CD4-positive, CD25-positive, alpha-beta regulatory T cell (primary cell): ENCODE measurements around the gene TSGA10. TPM values are rescaled to one million over a fixed set of nuclear protein-coding genes. Genes with fewer than 3 reads are reported as not detected.
A peak's percentile ranks its signal among the peaks of the same experiment; 100 is the strongest.
"Not testable (repeated sequence)": the region's sequence is repeated elsewhere in the genome, so short reads cannot be mapped to it uniquely, and the experiment has no call there.

Experiments used
- ATAC-seq, 2 donors: fragments of 150-1000 bp; cut with Tn5 transposase; one replicate each; pipeline ENCODE4 v1.10.0; 2021; ENCODE audit warnings: low read depth in 2 of 2, moderate number of reproducible peaks in 2 of 2, moderate library complexity in 1 of 2
- DNase-seq, 3 donors: peaks; one replicate each; pipeline versions ENCODE4 v3.0.0 to v3.0.0-alpha.2; 2012 to 2022; ENCODE audit warnings: mixed read lengths in 1 of 3
- H3K27ac ChIP-seq: one replicate; pipeline ENCODE4 v1.7.0; 2013; ENCODE audit warnings: mild to moderate bottlenecking, low read length; ENCODE audit not compliant: insufficient read depth, poor library complexity, severe bottlenecking
- H3K27me3 ChIP-seq: one replicate; pipeline ENCODE4 v1.7.0; 2013; ENCODE audit warnings: low read length; ENCODE audit not compliant: control insufficient read depth, insufficient read depth
- H3K36me3 ChIP-seq: one replicate; pipeline ENCODE4 v1.7.0; 2013; ENCODE audit warnings: mild to moderate bottlenecking, low read length, moderate library complexity; ENCODE audit not compliant: control insufficient read depth, insufficient read depth
- H3K4me1 ChIP-seq: 2 replicates; pipeline ENCODE4 v1.7.0; 2013; ENCODE audit warnings: mild to moderate bottlenecking, low read length; ENCODE audit not compliant: insufficient read depth, control insufficient read depth, poor library complexity, severe bottlenecking
- H3K4me3 ChIP-seq: one replicate; pipeline ENCODE4 v1.7.0; 2013; ENCODE audit warnings: low read depth, mild to moderate bottlenecking, low read length, moderate library complexity
- H3K9me3 ChIP-seq, 2 experiments: 1 replicate in 1 of 2; 2 replicates in 1 of 2; pipeline ENCODE4 v1.7.0; 2013; ENCODE audit warnings: low read length in 2 of 2, mild to moderate bottlenecking in 1 of 2, moderate library complexity in 1 of 2; ENCODE audit not compliant: control insufficient read depth in 2 of 2
- H3K27ac Mint-ChIP-seq, 3 donors: one replicate each; pipeline ENCODE4 v1.8.0; 2020 to 2022; ENCODE audit warnings: mild to moderate bottlenecking in 3 of 3, mixed read lengths in 3 of 3, moderate library complexity in 2 of 3
- H3K27me3 Mint-ChIP-seq: one replicate; pipeline ENCODE4 v1.8.0; 2022; ENCODE audit warnings: mild to moderate bottlenecking, mixed read lengths
- H3K36me3 Mint-ChIP-seq: one replicate; pipeline ENCODE4 v1.8.0; 2020; ENCODE audit warnings: mixed read lengths
- H3K4me1 Mint-ChIP-seq, 4 donors: one replicate each; pipeline ENCODE4 v1.8.0; 2020 to 2022; ENCODE audit warnings: mixed read lengths in 4 of 4, mild to moderate bottlenecking in 1 of 4
- H3K4me3 Mint-ChIP-seq, 4 donors: one replicate each; pipeline ENCODE4 v1.8.0; 2020 to 2022; ENCODE audit warnings: mild to moderate bottlenecking in 4 of 4, mixed read lengths in 4 of 4, moderate library complexity in 3 of 4
- H3K9me3 Mint-ChIP-seq, 7 donors: one replicate each; pipeline ENCODE4 v1.8.0; 2020 to 2022; ENCODE audit warnings: mixed read lengths in 7 of 7, mild to moderate bottlenecking in 3 of 7, moderate library complexity in 2 of 7
- polyA plus RNA-seq, 4 donors: library from polyadenylated mRNA; unstranded; fragments of 300-500 nt; fragmentation: Illumina TruSeq; gene quantifications; one replicate each; pipeline ENCODE4 v1.2.3, GENCODE V29; 2021
- total RNA-seq: library from RNA; stranded (reverse); gene quantifications from one replicate; pipeline ENCODE4 v1.2.3, GENCODE V29; 2022

Gene TSGA10, protein sequence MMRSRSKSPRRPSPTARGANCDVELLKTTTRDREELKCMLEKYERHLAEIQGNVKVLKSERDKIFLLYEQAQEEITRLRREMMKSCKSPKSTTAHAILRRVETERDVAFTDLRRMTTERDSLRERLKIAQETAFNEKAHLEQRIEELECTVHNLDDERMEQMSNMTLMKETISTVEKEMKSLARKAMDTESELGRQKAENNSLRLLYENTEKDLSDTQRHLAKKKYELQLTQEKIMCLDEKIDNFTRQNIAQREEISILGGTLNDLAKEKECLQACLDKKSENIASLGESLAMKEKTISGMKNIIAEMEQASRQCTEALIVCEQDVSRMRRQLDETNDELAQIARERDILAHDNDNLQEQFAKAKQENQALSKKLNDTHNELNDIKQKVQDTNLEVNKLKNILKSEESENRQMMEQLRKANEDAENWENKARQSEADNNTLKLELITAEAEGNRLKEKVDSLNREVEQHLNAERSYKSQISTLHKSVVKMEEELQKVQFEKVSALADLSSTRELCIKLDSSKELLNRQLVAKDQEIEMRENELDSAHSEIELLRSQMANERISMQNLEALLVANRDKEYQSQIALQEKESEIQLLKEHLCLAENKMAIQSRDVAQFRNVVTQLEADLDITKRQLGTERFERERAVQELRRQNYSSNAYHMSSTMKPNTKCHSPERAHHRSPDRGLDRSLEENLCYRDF
- total RNA-seq: 7.7 TPM
- 10 to 100 TPM in 3 of 4 donors, 1 to 10 TPM in 1; 9.1 to 17.2 (median 14.6) TPM for polyA plus RNA-seq

- peaks cover 32% of the 10 kb centered on the region for H3K36me3 Mint-ChIP-seq
- H3K4me1 ChIP-seq: peaks cover 19% of the 10 kb centered on the region
- H3K27me3 ChIP-seq: no peaks in the 10 kb centered on the region
- peak within 1 kb of the TSS; percentile 96 for H3K27ac ChIP-seq
- peaks cover 12 to 41% (median 25%) of the 10 kb centered on the region in 4 donors for H3K4me1 Mint-ChIP-seq
- H3K36me3 ChIP-seq: peaks cover 7% of the 10 kb centered on the region
- no peaks in the 10 kb centered on the region for H3K27me3 Mint-ChIP-seq
- ATAC-seq (peak; percentile 97), DNase-seq (peak; percentile 90 to 97 (median 91))
- peak within 1 kb of the TSS in 1 of 3 donors; percentile 100 for H3K27ac Mint-ChIP-seq
- H3K4me3 ChIP-seq: peak within 1 kb of the TSS; percentile 96
- no peaks in the 10 kb centered on the region for H3K9me3 ChIP-seq
- peak within 1 kb of the TSS in 1 of 4 donors; percentile 90 for H3K4me3 Mint-ChIP-seq
- H3K9me3 Mint-ChIP-seq: peaks cover 0 to 2% (median 0%) of the 10 kb centered on the region in 7 donors
Measured at GRCh38 chr2:99154643-99155536, at the start of gene TSGA10, which contains the start of gene LIPT1. Gene TSGA10 (minus strand): TSS chr2:99154942. CDS start chr2:99109439, 45,503 bp downstream. Gene LIPT1 (plus strand): TSS chr2:99154967. CDS start chr2:99161958, 6,991 bp downstream.

DNA sequence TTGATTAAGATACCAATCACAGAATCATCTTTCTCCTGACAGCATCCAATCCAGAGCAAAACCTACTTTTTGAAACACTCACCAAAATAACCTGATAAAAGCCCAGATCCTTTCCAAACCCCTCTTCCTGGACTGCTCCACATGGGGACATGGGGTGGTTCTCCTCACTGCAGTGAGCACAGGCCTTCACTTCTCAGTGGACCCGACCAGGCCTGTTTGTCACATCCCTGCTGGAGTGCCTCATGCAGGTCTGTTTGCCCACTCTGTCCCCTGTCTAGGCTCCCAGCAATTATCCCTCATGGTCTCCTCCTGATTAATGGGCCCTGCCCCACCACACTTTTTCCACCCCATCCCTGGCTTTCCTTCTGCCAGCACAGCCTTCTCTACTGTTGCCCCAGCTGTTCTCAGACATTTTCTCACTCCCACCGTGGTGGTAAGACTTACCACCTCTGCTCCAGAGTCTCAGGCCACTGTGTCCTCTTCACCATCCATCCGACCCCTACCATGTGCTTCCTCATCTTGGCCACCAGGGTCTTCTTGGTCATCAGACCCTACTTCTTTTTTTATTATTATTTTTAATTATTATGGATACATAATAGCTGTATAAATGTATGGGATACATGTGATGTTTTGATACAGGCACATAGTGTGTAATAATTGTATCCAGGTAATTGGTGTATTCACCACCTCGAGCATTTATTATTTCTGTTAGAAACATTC lies 47.4 kb upstream of the TSGA10 start:
- Mint-ChIP-seq H3K36me3 (peaks cover 18% of the 10 kb centered on the region), H3K4me3 (no peak overlapping the region), H3K4me1 (peaks cover 0 to 3% (median under 1%) of the 10 kb centered on the region in 4 donors), H3K9me3 (peaks cover 0 to 4% (median 0%) of the 10 kb centered on the region in 7 donors), H3K27me3 (no peaks in the 10 kb centered on the region), H3K27ac (peak overlapping the region in 2 of 3 donors; percentile 6 to 76)
- Histone ChIP-seq H3K4me1 (no peaks in the 10 kb centered on the region), H3K27me3 (no peaks in the 10 kb centered on the region), H3K4me3 (no peak overlapping the region), H3K27ac (no peak overlapping the region), H3K36me3 (peaks cover 5% of the 10 kb centered on the region), H3K9me3 (no peaks in the 10 kb centered on the region)
- no peak for DNase-seq
- ATAC-seq: no peak

- H3K27ac Mint-ChIP-seq: peak overlapping the region; percentile 46 to 64 (median 56)
- no peaks in the 10 kb centered on the region for H3K4me1 ChIP-seq
- DNase-seq (no peak), ATAC-seq (no peak)
- no peaks in the 10 kb centered on the region for H3K27me3 Mint-ChIP-seq
- no peaks in the 10 kb centered on the region for H3K9me3 Mint-ChIP-seq
- no peaks in the 10 kb centered on the region for H3K9me3 ChIP-seq
- H3K36me3 ChIP-seq: peaks cover 23% of the 10 kb centered on the region
- no peak overlapping the region for H3K4me3 ChIP-seq
- H3K36me3 Mint-ChIP-seq: peaks cover 17% of the 10 kb centered on the region
- H3K27ac ChIP-seq: no peak overlapping the region
- H3K4me1 Mint-ChIP-seq: peaks cover 0 to 3% (median under 1%) of the 10 kb centered on the region in 4 donors
- H3K27me3 ChIP-seq: no peaks in the 10 kb centered on the region
- no peak overlapping the region for H3K4me3 Mint-ChIP-seq
Measured at GRCh38 chr2:99200076-99200800, 45.5 kb upstream of the TSGA10 start.

DNA sequence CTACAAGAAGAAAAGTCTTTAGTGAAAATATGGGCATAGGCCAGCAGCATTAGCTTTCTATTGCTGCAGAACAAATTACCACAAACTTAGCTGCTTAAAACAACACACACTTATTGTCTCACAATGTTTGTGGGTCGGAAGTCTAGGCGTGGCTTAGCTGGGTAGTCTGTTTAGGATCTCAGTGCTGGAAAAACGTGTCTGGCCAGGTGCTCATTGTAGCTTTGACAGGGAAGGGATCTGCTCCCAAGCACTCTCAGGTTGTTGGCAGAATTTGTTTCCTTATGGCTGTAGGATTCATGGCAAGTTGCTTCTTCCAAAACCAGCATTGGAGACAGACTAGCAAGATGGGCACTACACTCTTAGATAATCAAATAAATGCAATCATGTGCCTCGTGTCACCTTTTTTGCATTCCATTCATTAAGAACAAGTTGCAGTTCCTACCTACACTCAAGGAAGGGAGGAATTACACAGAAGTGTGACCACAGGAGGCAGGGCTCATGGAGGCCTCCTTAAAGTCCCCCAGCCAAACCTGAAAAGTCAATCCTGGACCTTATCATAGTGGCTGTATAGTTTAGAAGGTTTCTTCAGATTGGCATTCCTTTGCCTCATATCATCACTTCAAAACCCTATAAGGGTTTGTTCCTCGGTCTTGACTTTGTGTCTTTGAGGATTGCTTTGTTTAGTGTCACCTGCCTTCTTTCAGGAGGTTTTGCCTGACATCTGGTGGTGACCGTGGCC lies 43.5 kb upstream of the TSGA10 start:
- Histone ChIP-seq H3K27ac (no peak overlapping the region), H3K4me1 (no peaks in the 10 kb centered on the region), H3K9me3 (no peaks in the 10 kb centered on the region), H3K4me3 (no peak overlapping the region), H3K27me3 (no peaks in the 10 kb centered on the region), H3K36me3 (peaks cover 35% of the 10 kb centered on the region)
- H3K4me3 Mint-ChIP-seq: no peak overlapping the region
- DNase-seq (no peak), ATAC-seq (no peak)
- peak overlapping the region in 1 of 3 donors; percentile 64 for H3K27ac Mint-ChIP-seq
- no peaks in the 10 kb centered on the region for H3K9me3 Mint-ChIP-seq
- no peaks in the 10 kb centered on the region for H3K27me3 Mint-ChIP-seq
- peaks cover 23% of the 10 kb centered on the region for H3K36me3 Mint-ChIP-seq
- H3K4me1 Mint-ChIP-seq: peaks cover 0 to 3% (median under 1%) of the 10 kb centered on the region in 4 donors

GRCh38 chr2:99192364-99192763 lies 37.6 kb upstream of the TSGA10 start:
- not testable (repeated sequence) for H3K9me3 Mint-ChIP-seq, H3K27ac ChIP-seq, H3K4me3 ChIP-seq, ATAC-seq, DNase-seq, H3K4me1 ChIP-seq, H3K27ac Mint-ChIP-seq, H3K4me3 Mint-ChIP-seq, H3K9me3 ChIP-seq, H3K27me3 ChIP-seq, H3K27me3 Mint-ChIP-seq
- H3K36me3 ChIP-seq: peaks cover 66% of the 10 kb centered on the region
- Mint-ChIP-seq H3K4me1 (peaks cover 5 to 21% (median 11%) of the 10 kb centered on the region in 4 donors), H3K36me3 (peaks cover 44% of the 10 kb centered on the region)

GRCh38 chr2:99190548-99190947 lies 35.8 kb upstream of the TSGA10 start:
- DNase-seq (no peak), ATAC-seq (no peak)
- Mint-ChIP-seq H3K27ac (peak overlapping the region in 1 of 3 donors; percentile 36), H3K9me3 (peaks cover 0 to 2% (median 0%) of the 10 kb centered on the region in 7 donors), H3K4me1 (peaks cover 9 to 24% (median 21%) of the 10 kb centered on the region in 4 donors), H3K4me3 (no peak overlapping the region), H3K36me3 (peaks cover 37% of the 10 kb centered on the region), H3K27me3 (no peaks in the 10 kb centered on the region)
- Histone ChIP-seq H3K4me3 (no peak overlapping the region), H3K4me1 (no peaks in the 10 kb centered on the region), H3K27me3 (no peaks in the 10 kb centered on the region), H3K36me3 (peaks cover 51% of the 10 kb centered on the region), H3K27ac (no peak overlapping the region), H3K9me3 (no peaks in the 10 kb centered on the region)
